NCI-H2171 treated with DMSO at 0.1 percent for 48 hours (cell line): ENCODE data around the gene SH3BP5.

Experiments
- DNase-seq: peaks from one replicate; lab custom pipeline; 2025; lab: John Stamatoyannopoulos, UW

Gene SH3BP5

GRCh38 chr3:15273227-15273626 lies 59.2 kb downstream of the SH3BP5 start:
- DNase-seq: no peak

GRCh38 chr3:15272426-15273196 lies 59.8 kb downstream of the SH3BP5 start:
- no peak for DNase-seq

- no peak for DNase-seq
Measured at GRCh38 chr3:15271785-15272381, 60.5 kb downstream of the SH3BP5 start.

- DNase-seq: no peak
Measured at GRCh38 chr3:15271030-15271429, 61.4 kb downstream of the SH3BP5 start.

- peak; percentile 52 for DNase-seq
Measured at GRCh38 chr3:15269091-15269989, 63.0 kb downstream of the SH3BP5 start.

GRCh38 chr3:15268033-15268631 lies 64.3 kb downstream of the SH3BP5 start:
- DNase-seq: peak; percentile 55

- no peak for DNase-seq
Measured at GRCh38 chr3:15267502-15267901, 64.9 kb downstream of the SH3BP5 start.

GRCh38 chr3:15266510-15267376 lies 65.6 kb downstream of the SH3BP5 start:
- DNase-seq: no peak

- no peak for DNase-seq
Measured at GRCh38 chr3:15265655-15266509, 66.5 kb downstream of the SH3BP5 start.

GRCh38 chr3:15264486-15264885 lies 67.9 kb downstream of the SH3BP5 start:
- no peak for DNase-seq

GRCh38 chr3:15263926-15264325 lies 68.5 kb downstream of the SH3BP5 start:
- DNase-seq: no peak

- DNase-seq: no peak
Measured at GRCh38 chr3:15263120-15263519, 69.3 kb downstream of the SH3BP5 start.

- no peak for DNase-seq
Measured at GRCh38 chr3:15262021-15262420, 70.4 kb downstream of the SH3BP5 start.

- DNase-seq: no peak
Measured at GRCh38 chr3:15261274-15261673, 71.1 kb downstream of the SH3BP5 start.

- no peak for DNase-seq
Measured at GRCh38 chr3:15260531-15260930, 71.9 kb downstream of the SH3BP5 start.

GRCh38 chr3:15258720-15259119 lies 73.7 kb downstream of the SH3BP5 start:
- DNase-seq: no peak

- no peak for DNase-seq
Measured at GRCh38 chr3:15256861-15257341, 75.5 kb downstream of the SH3BP5 start.

GRCh38 chr3:15255215-15255614 lies 77.2 kb downstream of the SH3BP5 start:
- no peak for DNase-seq

GRCh38 chr3:15253023-15253697 lies 79.2 kb downstream of the SH3BP5 start:
- no peak for DNase-seq

GRCh38 chr3:15246186-15246585 lies 86.2 kb downstream of the SH3BP5 start:
- DNase-seq: no peak
